Measurements from ENCODE around the gene HSPA1A.
A peak's percentile ranks its signal among the peaks of the same experiment; 100 is the strongest.

HSPA1A gene

GRCh38 chr6:31815025-31815838, at the start of gene HSPA1A, which contains the start of gene HSPA1L:
TSS of gene HSPA1A (plus strand) at chr6:31815543. CDS start at chr6:31815757, 214 bp downstream.
TSS of gene HSPA1L (minus strand) at chr6:31815283. CDS start at chr6:31811972, 3,311 bp downstream.
- peak; percentile 81 for DNase-seq

- no peak for DNase-seq
Observed at GRCh38 chr6:31765559-31765909, 49.8 kb upstream of the HSPA1A start.

- no peak for DNase-seq
Observed at GRCh38 chr6:31765910-31766794, 49.2 kb upstream of the HSPA1A start.

- no peak for DNase-seq
Observed at GRCh38 chr6:31767096-31767645, 48.2 kb upstream of the HSPA1A start.

GRCh38 chr6:31768363-31769257, 46.7 kb upstream of the HSPA1A start:
- no peak for DNase-seq

- peak; percentile 91 for DNase-seq
Observed at GRCh38 chr6:31769684-31770371, 45.5 kb upstream of the HSPA1A start.

GRCh38 chr6:31770860-31771259, 44.5 kb upstream of the HSPA1A start:
- no peak for DNase-seq

- DNase-seq, result no peak
Observed at GRCh38 chr6:31771992-31772358, 43.4 kb upstream of the HSPA1A start.

GRCh38 chr6:31775184-31775583, 40.2 kb upstream of the HSPA1A start:
- DNase-seq, result no peak

GRCh38 chr6:31775633-31776484, 39.5 kb upstream of the HSPA1A start:
- DNase-seq, result no peak

GRCh38 chr6:31776485-31776988, 38.8 kb upstream of the HSPA1A start:
- DNase-seq, result no peak

- peak; percentile 90 for DNase-seq
Observed at GRCh38 chr6:31776989-31777666, 38.2 kb upstream of the HSPA1A start, which contains the start of gene VWA7. TSS of gene VWA7 (minus strand) at chr6:31777328. CDS start at chr6:31776779, 549 bp downstream.

- DNase-seq, result no peak
Observed at GRCh38 chr6:31777667-31778050, 37.7 kb upstream of the HSPA1A start.

GRCh38 chr6:31778193-31778592, 37.1 kb upstream of the HSPA1A start:
- DNase-seq, result no peak

- no peak for DNase-seq
Observed at GRCh38 chr6:31778999-31779885, 36.1 kb upstream of the HSPA1A start.

GRCh38 chr6:31779908-31780307, 35.4 kb upstream of the HSPA1A start:
- no peak for DNase-seq

- no peak for DNase-seq
Observed at GRCh38 chr6:31780507-31781243, 34.7 kb upstream of the HSPA1A start.

All from activated CD8-positive, alpha-beta memory T cell treated with anti-CD3 and anti-CD28 coated beads for 24 hours (primary cell).